ENCODE data around the gene LYPLA2. TPM values are rescaled to one million over a fixed set of nuclear protein-coding genes. Genes with fewer than 3 reads are reported as not detected.

Gene LYPLA2
- polyA plus RNA-seq, 1 experiment, result 51.9 TPM

GRCh38 chr1:23804183-23804835 is 13.4 kb downstream of the LYPLA2 start:
- Histone ChIP-seq H3K27me3 (ENCODE audit: control insufficient read depth, insufficient read depth, low read length) (no peaks in the 10 kb centered on the region), H3K4me3 (ENCODE audit: low read depth, low read length) (no peak overlapping the region), H3K36me3 (ENCODE audit: control insufficient read depth, insufficient read depth, low read length) (peaks cover 6% of the 10 kb centered on the region)
- CTCF ChIA-PET, result interaction anchor here (1.2 kb wide), 1 partner anchor 112 kb away, joined by 3 read pairs; no protein-coding TSS in a partner anchor
- POLR2A ChIA-PET, result no interaction called here
- peak; percentile 28; the same call in 1 of the 2 replicates for TF ChIP-seq CTCF (IDR thresholded peaks at IDR 0.05; ENCODE audit: insufficient read depth, low read depth, low read length)
- no peak for DNase-seq (ENCODE audit: low read depth)

GRCh38 chr1:23805025-23805424 is 14.1 kb downstream of the LYPLA2 start:
- ChIA-PET CTCF (interaction anchor here (0.9 to 1.2 kb wide), 2 partner anchors 33 to 112 kb away, joined by 3 read pairs; no protein-coding TSS in a partner anchor), POLR2A (no interaction called here)
- no peaks in the 10 kb centered on the region for H3K27me3 ChIP-seq (ENCODE audit: control insufficient read depth, insufficient read depth, low read length)
- peaks cover 6% of the 10 kb centered on the region for H3K36me3 ChIP-seq (ENCODE audit: control insufficient read depth, insufficient read depth, low read length)
- DNase-seq (ENCODE audit: low read depth), result no peak
- TF ChIP-seq CTCF (IDR thresholded peaks at IDR 0.05; ENCODE audit: insufficient read depth, low read depth, low read length), result no peak
- H3K4me3 ChIP-seq (ENCODE audit: low read depth, low read length), result no peak overlapping the region

GRCh38 chr1:23806280-23806679 is 15.3 kb downstream of the LYPLA2 start:
- DNase-seq (ENCODE audit: low read depth), result no peak
- no peaks in the 10 kb centered on the region for H3K27me3 ChIP-seq (ENCODE audit: control insufficient read depth, insufficient read depth, low read length)
- H3K36me3 ChIP-seq (ENCODE audit: control insufficient read depth, insufficient read depth, low read length), result peaks cover 8% of the 10 kb centered on the region
- ChIA-PET CTCF (interaction anchor here (1.6 to 7.3 kb wide), 2 partner anchors 10 to 16 kb away, joined by 6 to 77 read pairs; partner anchors contain the start of gene HMGCL), POLR2A (no interaction called here)
- no peak overlapping the region for H3K4me3 ChIP-seq (ENCODE audit: low read depth, low read length)
- no peak for TF ChIP-seq CTCF (IDR thresholded peaks at IDR 0.05; ENCODE audit: insufficient read depth, low read depth, low read length)

- Histone ChIP-seq H3K4me3 (ENCODE audit: low read depth, low read length) (no peak overlapping the region), H3K36me3 (ENCODE audit: control insufficient read depth, insufficient read depth, low read length) (peaks cover 14% of the 10 kb centered on the region), H3K27me3 (ENCODE audit: control insufficient read depth, insufficient read depth, low read length) (no peaks in the 10 kb centered on the region)
- no peak for DNase-seq (ENCODE audit: low read depth)
- no peak for TF ChIP-seq CTCF (IDR thresholded peaks at IDR 0.05; ENCODE audit: insufficient read depth, low read depth, low read length)
- POLR2A ChIA-PET, result no interaction called here
- CTCF ChIA-PET, result interaction anchor here (0.6 to 7.3 kb wide), 5 partner anchors 9 to 109 kb away, joined by 3 to 77 read pairs (median 5); partner anchors contain the start of gene HMGCL
Observed at GRCh38 chr1:23807453-23807852, 16.5 kb downstream of the LYPLA2 start.

GRCh38 chr1:23809751-23810171 is 18.8 kb downstream of the LYPLA2 start:
- H3K27me3 ChIP-seq (ENCODE audit: control insufficient read depth, insufficient read depth, low read length), result no peaks in the 10 kb centered on the region
- no peak overlapping the region for H3K4me3 ChIP-seq (ENCODE audit: low read depth, low read length)
- TF ChIP-seq CTCF (IDR thresholded peaks at IDR 0.05; ENCODE audit: insufficient read depth, low read depth, low read length), result peak; percentile 88
- DNase-seq (ENCODE audit: low read depth), result no peak
- POLR2A ChIA-PET, result no interaction called here
- H3K36me3 ChIP-seq (ENCODE audit: control insufficient read depth, insufficient read depth, low read length), result peaks cover 20% of the 10 kb centered on the region
- CTCF ChIA-PET, result interaction anchor here (0.6 to 7.3 kb wide), 26 partner anchors 9 to 310 kb away, joined by 3 to 77 read pairs (median 4); partner anchors contain the start of genes GALE and HMGCL
